KMS-11 (cell line): ENCODE data around the gene ITPRIP.

Experiments
- H2AFZ ChIP-seq: fragments of 200-600 bp; sonication (generic); 2 replicates; pipeline ENCODE4 v1.6.1; 2016; ENCODE audit warnings: antibody characterized with exemption, mixed run types, low read depth
- H3K27ac ChIP-seq: fragments of 200-600 bp; sonication (generic); 2 replicates; pipeline ENCODE4 v1.6.1; 2016; ENCODE audit warnings: mild to moderate bottlenecking, mixed run types
- H3K27me3 ChIP-seq: fragments of 200-600 bp; sonication (generic); 2 replicates; pipeline ENCODE4 v1.6.1; 2017; ENCODE audit warnings: mild to moderate bottlenecking, low read depth, mixed run types, moderate library complexity; ENCODE audit not compliant: insufficient read depth
- H3K36me3 ChIP-seq: fragments of 200-600 bp; sonication (generic); 2 replicates; pipeline ENCODE4 v1.6.1; 2017; ENCODE audit warnings: mild to moderate bottlenecking, mixed run types; ENCODE audit not compliant: insufficient read depth
- H3K4me1 ChIP-seq: fragments of 200-600 bp; sonication (generic); 2 replicates; pipeline ENCODE4 v1.6.1; 2016; ENCODE audit warnings: mild to moderate bottlenecking, low read depth, mixed run types; ENCODE audit not compliant: poor library complexity, severe bottlenecking
- H3K4me2 ChIP-seq: fragments of 200-600 bp; sonication (generic); 2 replicates; pipeline ENCODE4 v1.7.0; 2016; ENCODE audit warnings: mild to moderate bottlenecking, mixed run types
- H3K4me3 ChIP-seq: fragments of 200-600 bp; sonication (generic); IDR thresholded peaks from 2 replicates; pipeline ENCODE4 v1.6.1; 2017; ENCODE audit warnings: low read depth, low read length, mixed read lengths; ENCODE audit not compliant: insufficient read depth
- H3K79me2 ChIP-seq: fragments of 200-600 bp; sonication (generic); 2 replicates; pipeline ENCODE4 v1.6.1; 2016; ENCODE audit warnings: low read depth, mixed run types; ENCODE audit not compliant: insufficient read depth
- H3K9ac ChIP-seq: fragments of 200-600 bp; sonication (generic); 2 replicates; pipeline ENCODE4 v1.6.1; 2016; ENCODE audit warnings: mild to moderate bottlenecking, mixed run types
- H4K20me1 ChIP-seq: fragments of 200-600 bp; sonication (generic); 2 replicates; pipeline ENCODE4 v1.6.1; 2016; ENCODE audit warnings: mild to moderate bottlenecking, mixed run types; ENCODE audit not compliant: insufficient read depth
- CTCF ChIP-seq: fragments of 200-600 bp; sonication (generic); conservative IDR thresholded peaks from 2 replicates; pipeline ENCODE4 v1.6.1; 2017; ENCODE audit warnings: low read depth, mild to moderate bottlenecking, antibody characterized with exemption, low read length, moderate library complexity, mixed read lengths

The ITPRIP gene

GRCh38 chr10:104316321-104317099 lies 21.8 kb downstream of the ITPRIP start:
- no peak overlapping the region for H3K27ac ChIP-seq
- no peak for TF ChIP-seq CTCF
- no peak overlapping the region for H3K4me3 ChIP-seq
- no peak overlapping the region for H3K4me2 ChIP-seq
- no peak overlapping the region for H3K9ac ChIP-seq
- H2AFZ ChIP-seq: no peak overlapping the region
- H3K27me3 ChIP-seq: no peaks in the 10 kb centered on the region
- no peaks in the 10 kb centered on the region for H3K36me3 ChIP-seq
- peaks cover under 1% of the 10 kb centered on the region for H3K4me1 ChIP-seq
- H4K20me1 ChIP-seq: no peaks in the 10 kb centered on the region
- H3K79me2 ChIP-seq: no peaks in the 10 kb centered on the region

DNA sequence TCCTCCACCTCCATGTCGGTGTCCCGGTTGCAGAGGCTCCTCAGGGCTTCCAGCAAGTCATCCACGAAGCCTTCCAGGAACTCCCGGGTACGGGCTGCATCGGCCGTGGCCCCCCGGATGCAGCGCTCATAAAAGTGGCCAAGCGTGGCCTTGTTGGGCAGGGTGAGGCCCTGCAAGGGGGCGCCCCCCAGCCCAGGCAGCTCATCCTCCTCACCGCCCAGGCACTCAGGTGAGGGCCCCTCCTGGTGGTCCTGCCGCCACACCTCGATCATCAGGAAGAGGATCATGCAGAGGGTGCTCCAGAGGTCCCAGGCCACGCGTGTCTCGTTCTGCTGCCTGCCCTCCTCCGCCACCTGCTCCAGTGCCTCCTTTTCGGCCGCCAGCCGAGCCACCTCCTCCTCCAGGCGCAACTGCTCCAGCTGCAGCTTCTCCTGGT lies 22.8 kb downstream of the ITPRIP start:
- Histone ChIP-seq H3K36me3 (no peaks in the 10 kb centered on the region), H3K4me1 (no peaks in the 10 kb centered on the region), H4K20me1 (no peaks in the 10 kb centered on the region)

GRCh38 chr10:104314591-104315485 lies 23.4 kb downstream of the ITPRIP start:
- Histone ChIP-seq H3K79me2 (no peaks in the 10 kb centered on the region), H4K20me1 (no peaks in the 10 kb centered on the region), H3K4me3 (no peak overlapping the region), H3K4me1 (no peaks in the 10 kb centered on the region), H2AFZ (no peak overlapping the region), H3K9ac (no peak overlapping the region), H3K4me2 (no peak overlapping the region), H3K27ac (no peak overlapping the region), H3K36me3 (no peaks in the 10 kb centered on the region), H3K27me3 (no peaks in the 10 kb centered on the region)
- no peak for TF ChIP-seq CTCF

More for the DNA sequence above, 22.8 kb downstream of the ITPRIP start:
- H3K27ac ChIP-seq: no peak overlapping the region
- H3K4me2 ChIP-seq: no peak overlapping the region
- no peaks in the 10 kb centered on the region for H3K79me2 ChIP-seq
- no peaks in the 10 kb centered on the region for H3K27me3 ChIP-seq
- H3K9ac ChIP-seq: no peak overlapping the region
- TF ChIP-seq CTCF: no peak
- no peak overlapping the region for H2AFZ ChIP-seq
- no peak overlapping the region for H3K4me3 ChIP-seq

DNA sequence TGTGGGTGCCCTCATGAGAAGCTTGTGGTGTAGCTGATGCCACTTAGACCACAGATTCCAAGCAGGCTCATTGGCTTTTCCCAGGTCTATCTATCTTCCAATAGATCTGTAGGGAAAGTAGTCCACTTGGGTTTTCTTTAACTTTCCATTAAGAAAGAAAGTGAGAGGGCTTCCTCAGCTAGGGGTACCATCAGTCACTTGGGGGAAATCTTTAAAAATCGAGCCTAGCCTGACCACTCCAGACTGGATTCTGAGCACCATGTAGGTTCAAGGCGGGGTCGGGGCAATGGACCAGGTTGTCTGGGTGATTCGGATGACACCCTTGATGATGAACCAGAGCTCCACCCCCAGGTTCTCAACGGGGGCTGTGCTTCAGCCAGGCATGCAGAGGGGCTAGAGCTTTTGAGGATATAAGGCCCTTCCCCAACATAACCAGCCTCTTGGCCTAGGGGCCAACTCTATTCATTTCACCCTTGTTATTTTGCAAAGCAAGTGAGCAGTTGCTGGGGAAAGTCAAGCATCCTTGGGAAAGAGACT lies 27.0 kb downstream of the ITPRIP start:
- Histone ChIP-seq H3K36me3 (no peaks in the 10 kb centered on the region), H3K79me2 (no peaks in the 10 kb centered on the region), H3K9ac (no peak overlapping the region), H3K27ac (no peak overlapping the region), H3K4me3 (no peak overlapping the region), H3K27me3 (peaks cover 4% of the 10 kb centered on the region; the same call in 1 of the 2 replicates), H3K4me2 (no peak overlapping the region), H4K20me1 (no peaks in the 10 kb centered on the region), H2AFZ (no peak overlapping the region), H3K4me1 (peaks cover 20% of the 10 kb centered on the region)
- no peak for TF ChIP-seq CTCF
